SK-N-SH (cell line): ENCODE data around the gene FAM43A. TPM values are rescaled to one million over a fixed set of nuclear protein-coding genes. Genes with fewer than 3 reads are reported as not detected.

ENCODE experiments used
- CTCF ChIA-PET: fragments of 300-600, 350-600 bp; formaldehyde crosslinking; extraction: SDS; loops from one replicate; lab custom pipeline; 2021; lab: Yijun Ruan, JAX
- POLR2A ChIA-PET: fragments of 350-600 bp; sonication (Branson Sonifier 250); formaldehyde crosslinking; extraction: SDS; loops from one replicate; lab custom pipeline; 2020; ENCODE audit warnings: antibody characterized with exemption, inconsistent platforms; lab: Yijun Ruan, JAX
- DNase-seq: peaks from one replicate; pipeline ENCODE4 v3.0.0; 2012
- H2AFZ ChIP-seq: fragments of 200-600 bp; sonication (generic); 2 replicates; pipeline ENCODE4 v1.8.1; 2016; ENCODE audit warnings: antibody characterized with exemption, mild to moderate bottlenecking, low read depth
- H3F3A ChIP-seq: fragments of 200-600 bp; sonication (generic); replicated peaks from 2 replicates; pipeline ENCODE3; 2016; ENCODE audit warnings: antibody characterized with exemption, mild to moderate bottlenecking; ENCODE audit not compliant: insufficient read depth
- H3K27ac ChIP-seq, 2 experiments: fragments of 200-500 bp in 1 of 2; fragments of 200-600 bp in 1 of 2; sonication (Bioruptor generic) in 1 of 2; sonication (generic), shearing (Covaris generic) in 1 of 2; 2 replicates each; pipeline versions ENCODE4 v1.5.1 to v1.6.1; 2014 to 2016; ENCODE audit warnings: low read depth in 2 of 2, inconsistent platforms in 1 of 2, low read length in 1 of 2, mild to moderate bottlenecking in 1 of 2, mixed read lengths in 1 of 2
- H3K27me3 ChIP-seq: fragments of 200-600 bp; sonication (generic), shearing (Covaris generic); 2 replicates; pipeline ENCODE4 v1.6.1; 2016; ENCODE audit warnings: mixed run types; ENCODE audit not compliant: insufficient read depth
- H3K36me3 ChIP-seq, 2 experiments: fragments of 200-500 bp in 1 of 2; fragments of 200-600 bp in 1 of 2; sonication (Bioruptor generic) in 1 of 2; sonication (generic) in 1 of 2; replicated peaks in 1 of 2; 2 replicates each; pipeline versions ENCODE3 to v1.5.1; 2014 to 2016; ENCODE audit warnings: low read length in 1 of 2, mild to moderate bottlenecking in 1 of 2; ENCODE audit not compliant: insufficient read depth in 2 of 2, control insufficient read depth in 1 of 2
- H3K4me1 ChIP-seq, 2 experiments: fragments of 200-500 bp in 1 of 2; fragments of 200-600 bp in 1 of 2; sonication (Bioruptor generic) in 1 of 2; sonication (generic), shearing (Covaris generic) in 1 of 2; 2 replicates each; pipeline versions ENCODE4 v1.5.1 to v1.6.1; 2014 to 2016; ENCODE audit warnings: low read depth in 1 of 2, low read length in 1 of 2, mixed run types in 1 of 2; ENCODE audit not compliant: insufficient read depth in 2 of 2, control insufficient read depth in 1 of 2
- H3K4me2 ChIP-seq: fragments of 200-600 bp; sonication (generic), shearing (Covaris generic); 2 replicates; pipeline ENCODE4 v1.6.1; 2017; ENCODE audit warnings: mixed run types
- H3K4me3 ChIP-seq, 2 experiments: fragments of 200-500 bp in 1 of 2; fragments of 200-600 bp in 1 of 2; sonication (Bioruptor generic) in 1 of 2; sonication (generic), shearing (Covaris generic) in 1 of 2; 2 replicates each; pipeline versions ENCODE4 v1.5.1 to v1.8.1; 2014 to 2016; ENCODE audit warnings: low read depth in 2 of 2, inconsistent platforms in 1 of 2, low read length in 1 of 2, mild to moderate bottlenecking in 1 of 2, mixed read lengths in 1 of 2, moderate library complexity in 1 of 2
- H3K79me2 ChIP-seq: fragments of 200-600 bp; sonication (generic); 2 replicates; pipeline ENCODE4 v1.8.1; 2017; ENCODE audit warnings: mild to moderate bottlenecking; ENCODE audit not compliant: insufficient read depth
- H3K9ac ChIP-seq: fragments of 200-600 bp; sonication (generic); 2 replicates; pipeline ENCODE4 v1.6.1; 2017; ENCODE audit warnings: mixed run types
- H3K9me2 ChIP-seq: fragments of 200-600 bp; sonication (generic); 2 replicates; pipeline ENCODE4 v1.6.1; 2017; ENCODE audit warnings: mixed run types
- H3K9me3 ChIP-seq: fragments of 200-600 bp; sonication (generic); 2 replicates; pipeline ENCODE4 v1.6.1; 2017; ENCODE audit warnings: mixed run types, mild to moderate bottlenecking, moderate library complexity
- H4K20me1 ChIP-seq: fragments of 200-600 bp; sonication (generic); 2 replicates; pipeline ENCODE4 v1.6.1; 2017; ENCODE audit warnings: mild to moderate bottlenecking, mixed run types; ENCODE audit not compliant: insufficient read depth
- ELF1 ChIP-seq: IDR thresholded peaks from 2 replicates; pipeline ENCODE4 v1.4.0; 2012
- EP300 ChIP-seq, 2 experiments: IDR thresholded peaks; 2 replicates each; pipeline versions ENCODE4 v1.4.0 to v1.6.1; 2012; ENCODE audit warnings: borderline replicate concordance in 1 of 2, low read depth in 1 of 2, low read length in 1 of 2
- FOXJ3 ChIP-seq: sonication (generic); formaldehyde crosslinking; IDR thresholded peaks from 2 replicates; pipeline ENCODE4 v1.5.1; 2020; ENCODE audit warnings: mild to moderate bottlenecking, missing genetic modification reagents
- FOXM1 ChIP-seq: IDR thresholded peaks from 2 replicates; pipeline ENCODE4 v1.4.0; 2012; ENCODE audit warnings: low read depth, mild to moderate bottlenecking
- GABPA ChIP-seq: IDR thresholded peaks from 2 replicates; pipeline ENCODE4 v1.4.0; 2012; ENCODE audit warnings: low read depth, mild to moderate bottlenecking
- GATA2 ChIP-seq: sonication (generic); formaldehyde crosslinking; IDR thresholded peaks from 2 replicates; pipeline ENCODE4 v1.5.0; 2020; ENCODE audit warnings: mild to moderate bottlenecking, missing genetic modification reagents
- MXI1 ChIP-seq: IDR thresholded peaks from 2 replicates; pipeline ENCODE4 v1.6.1; 2012; ENCODE audit warnings: mild to moderate bottlenecking, low read depth, low read length, improper control_type of control experiment
- NRF1 ChIP-seq: IDR thresholded peaks from 2 replicates; pipeline ENCODE4 v1.6.1; 2012; ENCODE audit warnings: low read depth, mild to moderate bottlenecking, low read length
- PBX3 ChIP-seq: IDR thresholded peaks from 2 replicates; pipeline ENCODE4; 2012
- RCOR1 ChIP-seq: fragments of 150-350 bp; IDR thresholded peaks from 2 replicates; pipeline ENCODE4 v1.6.1; 2017; ENCODE audit warnings: antibody characterized with exemption, low read length
- RFX5 ChIP-seq: IDR thresholded peaks from 2 replicates; pipeline ENCODE4 v1.6.1; 2012; ENCODE audit warnings: mild to moderate bottlenecking, improper control_type of control experiment, low read length
- SIN3A ChIP-seq: IDR thresholded peaks from 2 replicates; pipeline ENCODE4 v1.6.1; 2012; ENCODE audit warnings: low read depth, mild to moderate bottlenecking, low read length, moderate library complexity, borderline replicate concordance
- TEAD4 ChIP-seq: IDR thresholded peaks from 2 replicates; pipeline ENCODE4 v1.4.0; 2012; ENCODE audit warnings: mild to moderate bottlenecking, borderline replicate concordance; ENCODE audit not compliant: insufficient read depth
- YY1 ChIP-seq: IDR thresholded peaks from 2 replicates; pipeline ENCODE4 v1.4.0; 2012; ENCODE audit warnings: low read depth, mild to moderate bottlenecking
- WGBS: methylation state at CpG from one replicate; pipeline ENCODE4 v1.1.6; 2017; ENCODE audit warnings: low lambda C conversion rate; 5-methylcytosine and 5-hydroxymethylcytosine counted together
- polyA plus RNA-seq, 3 experiments: library from polyadenylated mRNA; depleted of rRNA; stranded (reverse); fragments of >200 nt; gene quantifications; 2 replicates each; pipeline ENCODE4 v1.2.3, GENCODE V29; 2012
- TF ChIP-seq, protein P1 (sequence below): IDR thresholded peaks from 2 replicates; pipeline ENCODE4 v1.4.0; 2012; ENCODE audit warnings: low read depth, borderline replicate concordance
- TF ChIP-seq, protein P2 (sequence below): IDR thresholded peaks from 2 replicates; pipeline ENCODE4 v1.4.0; 2012; ENCODE audit warnings: low read depth
- TF ChIP-seq, protein P3 (sequence below): fragments of 200-600 bp; sonication (generic); IDR thresholded peaks from 2 replicates; pipeline ENCODE4 v1.6.1; 2017; ENCODE audit warnings: antibody characterized with exemption, mild to moderate bottlenecking, moderate library complexity
- TF ChIP-seq, protein P4 (sequence below): IDR thresholded peaks from 2 replicates; pipeline ENCODE4 v1.6.1; 2012; ENCODE audit warnings: mild to moderate bottlenecking, low read depth, low read length, moderate library complexity

The FAM43A gene
- polyA plus RNA-seq, 1 of the 3 experiments (the other 2 are of a cell fraction): 2.4 TPM

DNA sequence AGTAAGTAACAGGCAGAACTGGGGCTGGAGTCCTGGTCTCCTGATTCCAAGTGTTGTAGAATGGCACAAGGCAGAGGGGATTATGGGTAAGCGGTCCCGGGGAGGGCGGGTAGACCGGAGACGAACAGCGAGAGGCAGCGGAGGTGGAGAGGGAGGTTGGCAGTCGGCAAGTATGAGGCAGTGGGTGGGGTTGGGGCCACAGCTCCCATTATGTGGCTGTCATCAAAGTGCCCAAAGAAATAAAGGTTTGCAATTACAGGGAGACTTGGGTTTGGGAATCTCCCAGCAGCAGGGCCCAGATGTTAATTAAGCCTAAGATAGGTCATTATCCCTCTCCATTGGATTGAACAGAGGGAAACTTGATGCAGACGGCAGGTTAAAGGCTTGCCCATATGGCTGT is 16.9 kb downstream of the FAM43A start:
- TF ChIP-seq, protein P1, sequence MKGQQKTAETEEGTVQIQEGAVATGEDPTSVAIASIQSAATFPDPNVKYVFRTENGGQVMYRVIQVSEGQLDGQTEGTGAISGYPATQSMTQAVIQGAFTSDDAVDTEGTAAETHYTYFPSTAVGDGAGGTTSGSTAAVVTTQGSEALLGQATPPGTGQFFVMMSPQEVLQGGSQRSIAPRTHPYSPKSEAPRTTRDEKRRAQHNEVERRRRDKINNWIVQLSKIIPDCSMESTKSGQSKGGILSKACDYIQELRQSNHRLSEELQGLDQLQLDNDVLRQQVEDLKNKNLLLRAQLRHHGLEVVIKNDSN: no peak
- TF ChIP-seq MXI1 (no peak), RCOR1 (no peak), EP300 (IDR thresholded peaks at IDR 0.05; ENCODE audit: borderline replicate concordance in 1 of 2, low read depth in 1 of 2, low read length in 1 of 2) (no peak), YY1 (no peak), PBX3 (no peak), ELF1 (no peak), RFX5 (no peak), FOXM1 (no peak), GATA2 (CRISPR knock-in tag) (no peak), FOXJ3 (CRISPR knock-in tag) (no peak), GABPA (no peak), NRF1 (no peak), TEAD4 (no peak), SIN3A (no peak)
- TF ChIP-seq, protein P2, sequence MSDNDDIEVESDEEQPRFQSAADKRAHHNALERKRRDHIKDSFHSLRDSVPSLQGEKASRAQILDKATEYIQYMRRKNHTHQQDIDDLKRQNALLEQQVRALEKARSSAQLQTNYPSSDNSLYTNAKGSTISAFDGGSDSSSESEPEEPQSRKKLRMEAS: no peak
- TF ChIP-seq, protein P3, sequence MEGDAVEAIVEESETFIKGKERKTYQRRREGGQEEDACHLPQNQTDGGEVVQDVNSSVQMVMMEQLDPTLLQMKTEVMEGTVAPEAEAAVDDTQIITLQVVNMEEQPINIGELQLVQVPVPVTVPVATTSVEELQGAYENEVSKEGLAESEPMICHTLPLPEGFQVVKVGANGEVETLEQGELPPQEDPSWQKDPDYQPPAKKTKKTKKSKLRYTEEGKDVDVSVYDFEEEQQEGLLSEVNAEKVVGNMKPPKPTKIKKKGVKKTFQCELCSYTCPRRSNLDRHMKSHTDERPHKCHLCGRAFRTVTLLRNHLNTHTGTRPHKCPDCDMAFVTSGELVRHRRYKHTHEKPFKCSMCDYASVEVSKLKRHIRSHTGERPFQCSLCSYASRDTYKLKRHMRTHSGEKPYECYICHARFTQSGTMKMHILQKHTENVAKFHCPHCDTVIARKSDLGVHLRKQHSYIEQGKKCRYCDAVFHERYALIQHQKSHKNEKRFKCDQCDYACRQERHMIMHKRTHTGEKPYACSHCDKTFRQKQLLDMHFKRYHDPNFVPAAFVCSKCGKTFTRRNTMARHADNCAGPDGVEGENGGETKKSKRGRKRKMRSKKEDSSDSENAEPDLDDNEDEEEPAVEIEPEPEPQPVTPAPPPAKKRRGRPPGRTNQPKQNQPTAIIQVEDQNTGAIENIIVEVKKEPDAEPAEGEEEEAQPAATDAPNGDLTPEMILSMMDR: no peak
- TF ChIP-seq, protein P4, sequence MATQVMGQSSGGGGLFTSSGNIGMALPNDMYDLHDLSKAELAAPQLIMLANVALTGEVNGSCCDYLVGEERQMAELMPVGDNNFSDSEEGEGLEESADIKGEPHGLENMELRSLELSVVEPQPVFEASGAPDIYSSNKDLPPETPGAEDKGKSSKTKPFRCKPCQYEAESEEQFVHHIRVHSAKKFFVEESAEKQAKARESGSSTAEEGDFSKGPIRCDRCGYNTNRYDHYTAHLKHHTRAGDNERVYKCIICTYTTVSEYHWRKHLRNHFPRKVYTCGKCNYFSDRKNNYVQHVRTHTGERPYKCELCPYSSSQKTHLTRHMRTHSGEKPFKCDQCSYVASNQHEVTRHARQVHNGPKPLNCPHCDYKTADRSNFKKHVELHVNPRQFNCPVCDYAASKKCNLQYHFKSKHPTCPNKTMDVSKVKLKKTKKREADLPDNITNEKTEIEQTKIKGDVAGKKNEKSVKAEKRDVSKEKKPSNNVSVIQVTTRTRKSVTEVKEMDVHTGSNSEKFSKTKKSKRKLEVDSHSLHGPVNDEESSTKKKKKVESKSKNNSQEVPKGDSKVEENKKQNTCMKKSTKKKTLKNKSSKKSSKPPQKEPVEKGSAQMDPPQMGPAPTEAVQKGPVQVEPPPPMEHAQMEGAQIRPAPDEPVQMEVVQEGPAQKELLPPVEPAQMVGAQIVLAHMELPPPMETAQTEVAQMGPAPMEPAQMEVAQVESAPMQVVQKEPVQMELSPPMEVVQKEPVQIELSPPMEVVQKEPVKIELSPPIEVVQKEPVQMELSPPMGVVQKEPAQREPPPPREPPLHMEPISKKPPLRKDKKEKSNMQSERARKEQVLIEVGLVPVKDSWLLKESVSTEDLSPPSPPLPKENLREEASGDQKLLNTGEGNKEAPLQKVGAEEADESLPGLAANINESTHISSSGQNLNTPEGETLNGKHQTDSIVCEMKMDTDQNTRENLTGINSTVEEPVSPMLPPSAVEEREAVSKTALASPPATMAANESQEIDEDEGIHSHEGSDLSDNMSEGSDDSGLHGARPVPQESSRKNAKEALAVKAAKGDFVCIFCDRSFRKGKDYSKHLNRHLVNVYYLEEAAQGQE: no peak
- Histone ChIP-seq H4K20me1 (no peaks in the 10 kb centered on the region), H3K36me3 (no peaks in the 10 kb centered on the region), H3K9ac (no peak overlapping the region), H3K9me3 (no peaks in the 10 kb centered on the region), H3K4me3 (no peak overlapping the region), H3K27me3 (no peaks in the 10 kb centered on the region), H3K79me2 (no peaks in the 10 kb centered on the region), H3K9me2 (no peaks in the 10 kb centered on the region), H3F3A (no peaks in the 10 kb centered on the region), H3K4me1 (peaks cover 0 to 2% of the 10 kb centered on the region in 2 experiments; a peak in 1 of 4 replicates), H3K4me2 (no peak overlapping the region), H2AFZ (no peak overlapping the region), H3K27ac (no peak overlapping the region)
- 78% methylated on average over 9 of the region's 9 CpGs for WGBS
- ChIA-PET CTCF (no interaction called here), POLR2A (no interaction called here)
- no peak for DNase-seq
